Muscle layer of colon (tissue), 2 donors: ENCODE measurements around the gene TOPORS.

Source experiments
- H3K27ac ChIP-seq: one replicate; pipeline ENCODE4 v1.7.0; 2013; ENCODE audit warnings: low read depth, mild to moderate bottlenecking, low read length, moderate library complexity
- H3K27me3 ChIP-seq, 2 donors: one replicate each; pipeline ENCODE4 v1.7.0; 2013; ENCODE audit warnings: low read length in 2 of 2, mild to moderate bottlenecking in 2 of 2; ENCODE audit not compliant: insufficient read depth in 2 of 2, control insufficient read depth in 1 of 2
- H3K36me3 ChIP-seq: one replicate; pipeline ENCODE4 v1.7.0; 2013; ENCODE audit warnings: mild to moderate bottlenecking, low read length; ENCODE audit not compliant: insufficient read depth
- H3K4me1 ChIP-seq: one replicate; pipeline ENCODE4 v1.7.0; 2013; ENCODE audit warnings: mild to moderate bottlenecking, low read length; ENCODE audit not compliant: insufficient read depth
- H3K4me3 ChIP-seq, 2 donors: one replicate each; pipeline ENCODE4 v1.7.0; 2013; ENCODE audit warnings: low read length in 2 of 2, low read depth in 1 of 2, mild to moderate bottlenecking in 1 of 2, moderate library complexity in 1 of 2
- H3K9ac ChIP-seq: one replicate; pipeline ENCODE4 v1.7.0; 2013; ENCODE audit warnings: low read length
- H3K9me3 ChIP-seq: one replicate; pipeline ENCODE4 v1.7.0; 2013; ENCODE audit warnings: mild to moderate bottlenecking, low read length
- donor health status: abdominal sarcoma.
- donor health status: Adenocarcinoma of cecum.

The TOPORS gene

GRCh38 chr9:32497921-32498320 lies 54.5 kb downstream of the TOPORS start:
- H3K4me3 ChIP-seq, result no peak overlapping the region
- no peak overlapping the region for H3K27ac ChIP-seq
- no peaks in the 10 kb centered on the region for H3K4me1 ChIP-seq
- H3K9ac ChIP-seq, result no peak overlapping the region
- H3K9me3 ChIP-seq, result no peaks in the 10 kb centered on the region
- H3K36me3 ChIP-seq, result peaks cover 18% of the 10 kb centered on the region
- no peaks in the 10 kb centered on the region for H3K27me3 ChIP-seq

DNA sequence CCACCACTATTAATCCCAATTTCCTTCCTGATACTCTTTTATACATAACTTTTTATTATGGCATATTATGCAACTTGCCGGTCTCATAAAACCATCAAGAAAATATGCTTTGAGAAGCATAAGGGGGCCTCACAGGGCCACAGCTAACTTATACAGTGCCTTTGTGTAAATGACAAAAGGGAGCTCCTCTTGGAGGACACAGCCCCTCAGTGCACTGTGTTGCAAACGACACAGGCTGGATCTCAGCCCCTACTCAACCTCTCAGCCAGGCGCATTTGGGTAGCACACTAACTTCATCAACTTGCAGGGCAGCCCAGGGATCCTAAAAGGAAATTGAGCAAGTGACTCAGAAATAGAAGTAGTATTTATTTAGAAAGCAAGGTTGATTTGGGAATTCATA lies 61.8 kb downstream of the TOPORS start:
- Histone ChIP-seq H3K4me1 (no peaks in the 10 kb centered on the region), H3K27ac (no peak overlapping the region), H3K9ac (no peak overlapping the region), H3K9me3 (no peaks in the 10 kb centered on the region), H3K36me3 (peaks cover 23% of the 10 kb centered on the region), H3K27me3 (no peaks in the 10 kb centered on the region), H3K4me3 (no peak overlapping the region)
